ENCODE measurements around the gene ADCY10. TPM values are rescaled to one million over a fixed set of nuclear protein-coding genes. Genes with fewer than 3 reads are reported as not detected.

Gene ADCY10
- total RNA-seq, 1 experiment from 2014 or later: 0.35 TPM

DNA sequence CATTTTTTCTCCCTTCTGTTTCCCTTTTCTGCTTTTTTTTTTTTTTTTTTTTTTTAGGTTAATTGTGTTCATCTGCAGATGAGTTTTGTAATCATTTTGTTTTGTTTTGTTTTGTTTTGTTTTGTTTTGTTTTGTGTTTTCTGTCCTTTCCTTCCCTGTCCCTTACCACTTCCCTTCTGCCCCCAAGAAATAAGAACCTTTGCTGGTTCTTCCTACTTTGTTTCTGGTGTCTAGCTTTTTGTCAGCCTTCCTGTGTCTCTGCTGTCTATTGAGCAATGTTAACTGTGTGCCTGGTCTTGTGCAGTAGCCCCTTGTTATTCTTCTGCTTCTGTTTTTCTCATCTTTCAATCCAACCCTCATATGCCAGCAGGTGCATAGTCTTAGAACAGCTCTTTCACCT lies 146.2 kb downstream of the ADCY10 start:
- ChIA-PET POLR2A (interaction anchor here (1.0 to 1.5 kb wide), 6 partner anchors 16 to 52 kb away, joined by 3 to 5 read pairs (median 3); no protein-coding TSS in a partner anchor), CTCF (interaction anchor here (0.6 to 0.8 kb wide), 3 partner anchors 14 to 48 kb away, joined by 3 to 6 read pairs (median 4); no protein-coding TSS in a partner anchor)
- Mint-ChIP-seq H3K4me1 (ENCODE audit: insufficient read depth, unreplicated experiment) (peaks cover 7% of the 10 kb centered on the region), H3K27ac (ENCODE audit: low read depth, unreplicated experiment) (no peak overlapping the region), H3K36me3 (ENCODE audit: insufficient read depth, unreplicated experiment) (peaks cover 60% of the 10 kb centered on the region), H3K4me3 (ENCODE audit: unreplicated experiment) (no peak overlapping the region), H3K9me3 (ENCODE audit: unreplicated experiment) (no peaks in the 10 kb centered on the region), H3K27me3 (ENCODE audit: insufficient read depth, unreplicated experiment) (no peaks in the 10 kb centered on the region)
- no TSS peak for BruUV-seq (replicated peaks)
- intact Hi-C loops (cut with micrococcal nuclease): no loop called here
- TF ChIP-seq, protein P1, sequence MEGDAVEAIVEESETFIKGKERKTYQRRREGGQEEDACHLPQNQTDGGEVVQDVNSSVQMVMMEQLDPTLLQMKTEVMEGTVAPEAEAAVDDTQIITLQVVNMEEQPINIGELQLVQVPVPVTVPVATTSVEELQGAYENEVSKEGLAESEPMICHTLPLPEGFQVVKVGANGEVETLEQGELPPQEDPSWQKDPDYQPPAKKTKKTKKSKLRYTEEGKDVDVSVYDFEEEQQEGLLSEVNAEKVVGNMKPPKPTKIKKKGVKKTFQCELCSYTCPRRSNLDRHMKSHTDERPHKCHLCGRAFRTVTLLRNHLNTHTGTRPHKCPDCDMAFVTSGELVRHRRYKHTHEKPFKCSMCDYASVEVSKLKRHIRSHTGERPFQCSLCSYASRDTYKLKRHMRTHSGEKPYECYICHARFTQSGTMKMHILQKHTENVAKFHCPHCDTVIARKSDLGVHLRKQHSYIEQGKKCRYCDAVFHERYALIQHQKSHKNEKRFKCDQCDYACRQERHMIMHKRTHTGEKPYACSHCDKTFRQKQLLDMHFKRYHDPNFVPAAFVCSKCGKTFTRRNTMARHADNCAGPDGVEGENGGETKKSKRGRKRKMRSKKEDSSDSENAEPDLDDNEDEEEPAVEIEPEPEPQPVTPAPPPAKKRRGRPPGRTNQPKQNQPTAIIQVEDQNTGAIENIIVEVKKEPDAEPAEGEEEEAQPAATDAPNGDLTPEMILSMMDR (IDR thresholded peaks at IDR 0.05; ENCODE audit: unreplicated experiment): no peak
- no peak for DNase-seq (ENCODE audit: unreplicated experiment)

DNA sequence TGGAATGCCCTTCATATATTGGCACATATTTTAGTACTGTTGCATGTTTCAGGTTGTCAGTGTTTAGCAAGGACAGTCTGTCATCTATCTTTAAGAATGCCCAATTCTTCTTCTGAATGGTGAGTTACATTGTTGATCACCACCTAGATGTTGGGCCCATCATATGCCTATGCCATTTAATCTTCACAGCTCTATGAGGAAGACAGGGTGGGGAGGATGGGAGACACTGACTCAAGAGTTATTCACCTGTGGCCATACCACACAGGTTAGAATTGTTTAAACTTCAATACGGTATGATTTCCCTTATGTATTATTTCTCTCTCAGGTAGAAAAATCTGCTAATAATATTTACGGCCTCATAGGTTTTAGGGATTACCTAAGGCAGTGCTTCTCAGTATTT lies 147.4 kb downstream of the ADCY10 start:
- Mint-ChIP-seq H3K4me3 (ENCODE audit: unreplicated experiment) (no peak overlapping the region), H3K4me1 (ENCODE audit: insufficient read depth, unreplicated experiment) (peaks cover 19% of the 10 kb centered on the region), H3K27me3 (ENCODE audit: insufficient read depth, unreplicated experiment) (no peaks in the 10 kb centered on the region), H3K9me3 (ENCODE audit: unreplicated experiment) (no peaks in the 10 kb centered on the region), H3K27ac (ENCODE audit: low read depth, unreplicated experiment) (no peak overlapping the region), H3K36me3 (ENCODE audit: insufficient read depth, unreplicated experiment) (peaks cover 48% of the 10 kb centered on the region)
- intact Hi-C loops (cut with micrococcal nuclease): no loop called here
- ChIA-PET CTCF (no interaction called here), POLR2A (interaction anchor here (1.5 to 1.6 kb wide), 2 partner anchors 10 to 17 kb away, joined by 3 to 5 read pairs; no protein-coding TSS in a partner anchor)
- TF ChIP-seq, protein P1 (IDR thresholded peaks at IDR 0.05; ENCODE audit: unreplicated experiment): no peak
- DNase-seq (ENCODE audit: unreplicated experiment): no peak
- no TSS peak for BruUV-seq (replicated peaks)

DNA sequence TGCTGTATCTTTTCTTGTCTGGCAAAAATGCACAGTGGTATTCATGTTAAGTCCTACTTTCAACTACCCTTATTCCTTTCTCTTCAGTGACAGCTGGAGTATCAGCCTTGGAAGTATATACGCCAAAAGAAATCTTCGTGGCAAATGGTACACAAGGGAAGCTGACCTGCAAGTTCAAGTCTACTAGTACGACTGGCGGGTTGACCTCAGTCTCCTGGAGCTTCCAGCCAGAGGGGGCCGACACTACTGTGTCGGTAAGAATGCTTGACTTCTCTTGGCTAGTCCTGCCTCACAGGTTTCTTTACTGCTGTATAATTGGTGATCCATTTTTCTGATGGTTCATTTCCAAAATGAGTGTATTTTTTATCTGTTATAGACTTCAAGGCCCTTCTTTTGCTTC lies 148.4 kb downstream of the ADCY10 start:
- TF ChIP-seq, protein P1 (IDR thresholded peaks at IDR 0.05; ENCODE audit: unreplicated experiment): no peak
- H3K4me3 Mint-ChIP-seq (ENCODE audit: unreplicated experiment): no peak overlapping the region
- peaks cover 29% of the 10 kb centered on the region for H3K4me1 Mint-ChIP-seq (ENCODE audit: insufficient read depth, unreplicated experiment)
- no peak for DNase-seq (ENCODE audit: unreplicated experiment)
- no peaks in the 10 kb centered on the region for H3K27me3 Mint-ChIP-seq (ENCODE audit: insufficient read depth, unreplicated experiment)
- peaks cover 38% of the 10 kb centered on the region for H3K36me3 Mint-ChIP-seq (ENCODE audit: insufficient read depth, unreplicated experiment)
- intact Hi-C loops (cut with micrococcal nuclease): no loop called here
- H3K9me3 Mint-ChIP-seq (ENCODE audit: unreplicated experiment): no peaks in the 10 kb centered on the region
- BruUV-seq (replicated peaks): no TSS peak
- POLR2A ChIA-PET: interaction anchor here (1.0 to 1.6 kb wide), 2 partner anchors 11 to 24 kb away, joined by 3 to 5 read pairs; no protein-coding TSS in a partner anchor
- H3K27ac Mint-ChIP-seq (ENCODE audit: low read depth, unreplicated experiment): no peak overlapping the region
- CTCF ChIA-PET: interaction anchor here (0.6 kb wide), 1 partner anchor 192 kb away, joined by 5 read pairs; no protein-coding TSS in a partner anchor

DNA sequence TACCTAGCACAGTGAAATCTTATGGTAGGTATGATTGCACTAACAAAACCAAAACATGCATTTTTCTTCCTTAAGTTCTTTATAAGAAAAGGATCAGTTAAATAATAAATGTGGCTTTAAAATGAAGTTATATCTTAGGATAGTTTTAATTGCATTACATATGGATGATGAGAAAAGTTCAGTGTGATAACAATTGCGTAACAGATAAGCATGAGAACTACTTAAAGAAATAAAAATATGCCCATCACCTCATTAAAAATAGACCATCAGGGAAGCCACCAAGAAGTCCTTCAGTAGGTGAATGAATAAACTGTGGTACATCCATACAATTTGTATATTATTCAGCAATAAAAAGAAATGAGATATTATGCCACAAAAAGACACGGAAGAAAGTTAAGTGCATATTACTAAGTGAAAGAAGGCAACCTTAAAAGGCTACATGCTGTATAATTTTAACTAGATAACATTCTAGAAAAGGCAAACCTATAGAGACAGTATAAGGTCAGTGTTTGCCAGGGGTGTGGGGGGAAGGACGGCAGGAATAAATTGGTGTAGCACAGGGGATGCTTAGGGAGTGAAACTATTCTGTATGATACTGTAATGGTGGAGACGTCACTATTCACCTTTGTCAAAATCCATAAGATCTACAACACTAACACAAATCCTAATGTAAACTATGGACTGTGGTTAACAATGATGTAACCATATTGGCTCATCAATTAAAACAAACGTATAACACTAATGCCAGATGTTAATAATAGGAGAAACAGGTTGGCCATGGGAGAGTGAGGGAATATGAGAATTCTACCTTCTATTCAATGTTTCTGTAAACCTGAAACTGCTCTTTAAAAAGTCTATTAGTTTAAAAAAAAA lies 149.2 kb downstream of the ADCY10 start:
- no TSS peak for BruUV-seq (replicated peaks)
- POLR2A ChIA-PET: interaction anchor here (1.0 to 1.6 kb wide), 2 partner anchors 11 to 25 kb away, joined by 3 to 5 read pairs; no protein-coding TSS in a partner anchor

More for the DNA sequence above, 149.2 kb downstream of the ADCY10 start:
- Mint-ChIP-seq H3K4me1 (ENCODE audit: insufficient read depth, unreplicated experiment) (peaks cover 30% of the 10 kb centered on the region), H3K27me3 (ENCODE audit: insufficient read depth, unreplicated experiment) (no peaks in the 10 kb centered on the region), H3K27ac (ENCODE audit: low read depth, unreplicated experiment) (no peak overlapping the region), H3K9me3 (ENCODE audit: unreplicated experiment) (no peaks in the 10 kb centered on the region), H3K4me3 (ENCODE audit: unreplicated experiment) (no peak overlapping the region), H3K36me3 (ENCODE audit: insufficient read depth, unreplicated experiment) (peaks cover 36% of the 10 kb centered on the region)
- CTCF ChIA-PET: no interaction called here
- DNase-seq (ENCODE audit: unreplicated experiment): no peak
- intact Hi-C loops (cut with micrococcal nuclease): no loop called here
- TF ChIP-seq, protein P1 (IDR thresholded peaks at IDR 0.05; ENCODE audit: unreplicated experiment): no peak
